Osteoblast (primary cell): ENCODE measurements around the gene NDRG4. TPM values are rescaled to one million over a fixed set of nuclear protein-coding genes. Genes with fewer than 3 reads are reported as not detected.

Experiments used
- DNase-seq: peaks from one replicate; pipeline ENCODE4 v3.0.0; 2011; ENCODE audit warnings: low spot score, mixed read lengths; ENCODE audit not compliant: insufficient read length; ENCODE audit errors: missing footprints
- H2AFZ ChIP-seq: 2 replicates; pipeline ENCODE4 v1.6.0; 2011; ENCODE audit warnings: mild to moderate bottlenecking, low read length
- H3K27ac ChIP-seq: 2 replicates; pipeline ENCODE4 v1.5.1; 2011; ENCODE audit warnings: mild to moderate bottlenecking, low read depth, low read length, moderate library complexity
- H3K27me3 ChIP-seq: 2 replicates; pipeline ENCODE4 v1.6.0; 2012; ENCODE audit warnings: mild to moderate bottlenecking, control low read depth, inconsistent platforms, low read length, moderate library complexity; ENCODE audit not compliant: insufficient read depth
- H3K36me3 ChIP-seq: 2 replicates; pipeline ENCODE4 v1.5.1; 2011; ENCODE audit warnings: mild to moderate bottlenecking, low read length, control low read depth, moderate library complexity; ENCODE audit not compliant: insufficient read depth
- H3K4me1 ChIP-seq: 2 replicates; pipeline ENCODE4 v1.5.1; 2011; ENCODE audit warnings: mild to moderate bottlenecking, low read length, control low read depth, moderate library complexity; ENCODE audit not compliant: insufficient read depth
- H3K4me2 ChIP-seq: 2 replicates; pipeline ENCODE4 v1.6.0; 2011; ENCODE audit warnings: mild to moderate bottlenecking, low read length; ENCODE audit not compliant: insufficient read depth
- H3K4me3 ChIP-seq: fragments of 200-600 bp; sonication (generic); 3 replicates; pipeline ENCODE4 v1.5.1; 2012; ENCODE audit warnings: mild to moderate bottlenecking, low read length, inconsistent platforms; ENCODE audit not compliant: insufficient read depth
- H3K79me2 ChIP-seq: 2 replicates; pipeline ENCODE4 v1.6.0; 2012; ENCODE audit warnings: mild to moderate bottlenecking, low read length, control low read depth, inconsistent platforms; ENCODE audit not compliant: insufficient read depth
- H3K9me3 ChIP-seq: 2 replicates; pipeline ENCODE4 v1.5.1; 2011; ENCODE audit warnings: low read depth, low read length, control low read depth
- H4K20me1 ChIP-seq: 2 replicates; pipeline ENCODE4 v1.6.0; 2012; ENCODE audit warnings: mild to moderate bottlenecking, low read length, control low read depth; ENCODE audit not compliant: insufficient read depth
- total RNA-seq: library from RNA; depleted of rRNA; stranded (reverse); fragments of >200 nt; gene quantifications from 2 replicates; pipeline ENCODE4 v1.2.3, GENCODE V29; 2012
- TF ChIP-seq, protein P1 (sequence below): IDR thresholded peaks from 2 replicates; pipeline ENCODE4 v1.5.1; 2011; ENCODE audit warnings: mild to moderate bottlenecking, low read depth, low read length, moderate library complexity; ENCODE audit errors: extremely low read depth

The NDRG4 gene
- total RNA-seq, 1 donor, result 8.0 TPM

DNA sequence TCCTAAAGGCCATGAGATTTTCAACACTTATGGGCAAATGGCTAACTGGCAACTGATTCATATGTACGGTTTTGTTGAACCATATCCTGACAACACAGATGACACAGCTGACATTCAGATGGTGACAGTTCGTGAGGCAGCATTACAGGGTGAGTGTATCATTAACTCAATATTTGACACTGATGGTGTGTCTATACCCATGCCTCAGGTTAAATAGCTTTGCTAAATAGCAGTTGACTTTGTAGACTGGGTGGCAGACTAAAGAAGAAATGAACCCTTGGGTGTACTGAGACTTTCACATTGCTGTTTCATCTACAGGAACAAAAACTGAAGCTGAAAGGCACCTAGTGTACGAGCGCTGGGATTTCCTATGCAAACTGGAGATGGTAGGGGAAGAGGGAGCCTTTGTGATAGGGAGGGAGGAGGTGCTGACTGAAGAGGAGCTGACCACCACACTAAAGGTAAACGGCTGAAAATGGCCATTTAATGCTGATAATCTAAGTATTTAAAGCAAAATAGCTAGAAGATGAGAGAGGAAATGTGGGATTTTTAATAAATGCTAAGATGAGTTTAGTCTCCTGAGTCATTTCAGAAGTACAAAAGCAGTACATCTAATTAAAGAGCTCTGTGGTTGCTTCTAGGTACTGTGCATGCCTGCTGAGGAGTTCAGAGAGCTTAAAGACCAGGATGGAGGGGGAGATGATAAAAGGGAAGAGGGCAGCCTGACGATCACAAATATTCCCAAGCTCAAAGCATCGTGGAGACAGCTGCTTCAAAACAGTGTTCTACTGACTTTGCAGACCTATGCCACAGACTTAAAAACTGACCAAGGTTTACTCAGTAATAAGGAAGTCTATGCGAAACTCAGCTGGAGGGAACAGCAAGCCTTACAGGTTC lies 18.4 kb downstream of the NDRG4 start:
- H3K4me1 ChIP-seq, result peaks cover 8% of the 10 kb centered on the region
- H3K79me2 ChIP-seq, result peaks cover 6% of the 10 kb centered on the region
- H4K20me1 ChIP-seq, result peaks cover 13% of the 10 kb centered on the region
- no peak overlapping the region for H3K27ac ChIP-seq
- H3K36me3 ChIP-seq, result peaks cover 58% of the 10 kb centered on the region
- TF ChIP-seq, protein P1, sequence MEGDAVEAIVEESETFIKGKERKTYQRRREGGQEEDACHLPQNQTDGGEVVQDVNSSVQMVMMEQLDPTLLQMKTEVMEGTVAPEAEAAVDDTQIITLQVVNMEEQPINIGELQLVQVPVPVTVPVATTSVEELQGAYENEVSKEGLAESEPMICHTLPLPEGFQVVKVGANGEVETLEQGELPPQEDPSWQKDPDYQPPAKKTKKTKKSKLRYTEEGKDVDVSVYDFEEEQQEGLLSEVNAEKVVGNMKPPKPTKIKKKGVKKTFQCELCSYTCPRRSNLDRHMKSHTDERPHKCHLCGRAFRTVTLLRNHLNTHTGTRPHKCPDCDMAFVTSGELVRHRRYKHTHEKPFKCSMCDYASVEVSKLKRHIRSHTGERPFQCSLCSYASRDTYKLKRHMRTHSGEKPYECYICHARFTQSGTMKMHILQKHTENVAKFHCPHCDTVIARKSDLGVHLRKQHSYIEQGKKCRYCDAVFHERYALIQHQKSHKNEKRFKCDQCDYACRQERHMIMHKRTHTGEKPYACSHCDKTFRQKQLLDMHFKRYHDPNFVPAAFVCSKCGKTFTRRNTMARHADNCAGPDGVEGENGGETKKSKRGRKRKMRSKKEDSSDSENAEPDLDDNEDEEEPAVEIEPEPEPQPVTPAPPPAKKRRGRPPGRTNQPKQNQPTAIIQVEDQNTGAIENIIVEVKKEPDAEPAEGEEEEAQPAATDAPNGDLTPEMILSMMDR, result no peak
- no peak overlapping the region for H3K4me2 ChIP-seq
- H2AFZ ChIP-seq, result no peak overlapping the region
- H3K27me3 ChIP-seq, result no peaks in the 10 kb centered on the region
- H3K4me3 ChIP-seq, result no peak overlapping the region
- peak; percentile 68 for DNase-seq
- H3K9me3 ChIP-seq, result no peaks in the 10 kb centered on the region

DNA sequence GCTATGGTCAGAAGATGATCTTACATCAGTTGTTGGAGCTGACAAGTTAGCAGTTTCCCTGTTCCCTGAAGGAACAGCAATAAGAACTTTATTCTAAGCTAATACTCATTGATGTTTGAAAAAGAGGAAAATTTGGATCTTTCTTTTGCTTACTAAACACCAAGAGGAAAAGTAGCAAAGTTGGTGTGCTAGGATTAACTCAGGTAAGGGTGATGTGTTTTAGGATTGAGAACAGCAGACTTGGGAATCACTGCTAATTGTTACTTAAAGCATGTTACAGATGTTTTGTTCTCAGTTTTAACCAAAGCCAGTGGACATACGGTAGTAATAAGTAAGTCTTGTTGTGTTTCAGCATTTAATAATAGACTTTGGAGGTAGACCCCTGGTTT lies 19.0 kb downstream of the NDRG4 start:
- Histone ChIP-seq H3K36me3 (peaks cover 64% of the 10 kb centered on the region), H3K9me3 (no peaks in the 10 kb centered on the region), H3K4me2 (no peak overlapping the region), H2AFZ (no peak overlapping the region), H4K20me1 (peaks cover 13% of the 10 kb centered on the region), H3K4me1 (peaks cover 8% of the 10 kb centered on the region), H3K27me3 (no peaks in the 10 kb centered on the region), H3K4me3 (no peak overlapping the region), H3K27ac (no peak overlapping the region), H3K79me2 (peaks cover 6% of the 10 kb centered on the region)
- peak; percentile 52 for DNase-seq
- TF ChIP-seq, protein P1, result no peak

DNA sequence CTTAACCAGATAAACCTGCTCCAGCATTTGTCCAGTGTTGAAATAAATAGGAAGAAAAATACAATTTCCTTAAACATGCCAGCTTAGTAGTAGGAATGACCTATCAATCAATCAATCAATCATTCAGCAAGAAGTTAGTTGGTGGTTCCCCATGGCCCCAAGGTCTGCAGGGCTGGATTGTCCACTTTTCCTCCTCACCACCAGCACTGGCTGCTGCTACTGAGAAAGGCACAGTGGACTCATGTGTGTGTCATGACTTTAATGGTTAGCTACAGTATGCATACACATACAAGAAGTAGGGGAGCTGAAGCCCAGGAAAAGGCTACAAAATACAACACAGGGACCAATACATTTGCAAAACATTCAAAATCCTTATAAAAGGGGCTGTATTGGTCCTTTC lies 19.8 kb downstream of the NDRG4 start:
- Histone ChIP-seq H3K4me3 (no peak overlapping the region), H3K27ac (no peak overlapping the region), H3K9me3 (no peaks in the 10 kb centered on the region), H2AFZ (no peak overlapping the region), H3K4me2 (no peak overlapping the region), H3K36me3 (peaks cover 72% of the 10 kb centered on the region), H3K4me1 (peaks cover 3% of the 10 kb centered on the region), H3K79me2 (peaks cover 8% of the 10 kb centered on the region), H4K20me1 (peaks cover 13% of the 10 kb centered on the region), H3K27me3 (no peaks in the 10 kb centered on the region)
- TF ChIP-seq, protein P1, result no peak
- DNase-seq, result no peak

DNA sequence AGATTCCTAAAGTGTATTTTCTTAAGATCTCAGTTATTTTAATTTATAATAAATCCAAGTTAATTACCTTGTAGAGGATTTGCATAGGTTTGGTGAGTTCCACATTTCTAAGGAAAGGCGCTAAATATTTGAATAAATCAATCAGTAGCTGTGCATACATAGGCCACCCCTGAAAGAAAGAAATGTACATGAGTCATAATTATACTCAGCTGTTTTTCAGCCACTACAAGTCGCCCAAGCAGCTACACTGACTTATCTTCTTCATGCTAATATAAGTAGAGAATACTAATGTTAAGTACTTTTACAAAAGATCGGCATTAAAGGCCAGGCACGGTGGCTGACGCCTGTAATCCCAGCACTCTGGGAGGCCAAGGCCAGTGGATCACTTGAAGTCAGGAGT lies 30.2 kb downstream of the NDRG4 start:
- H3K27me3 ChIP-seq, result no peaks in the 10 kb centered on the region
- no peak overlapping the region for H3K4me2 ChIP-seq
- TF ChIP-seq, protein P1, result no peak
- no peak for DNase-seq
- no peak overlapping the region for H3K4me3 ChIP-seq
- H4K20me1 ChIP-seq, result no peaks in the 10 kb centered on the region
- H3K9me3 ChIP-seq, result no peaks in the 10 kb centered on the region
- H3K4me1 ChIP-seq, result no peaks in the 10 kb centered on the region
- H3K79me2 ChIP-seq, result peaks cover 2% of the 10 kb centered on the region
- H3K27ac ChIP-seq, result no peak overlapping the region
- peaks cover 86% of the 10 kb centered on the region for H3K36me3 ChIP-seq
- no peak overlapping the region for H2AFZ ChIP-seq
